GM10266 (cell line): Measurements from ENCODE around the gene SMAGP.
"Not testable (repeated sequence)": the region's sequence is repeated elsewhere in the genome, so short reads cannot be mapped to it uniquely, and the experiment has no call there.

Source experiments
- DNase-seq: peaks from one replicate; pipeline ENCODE4 v3.0.0; 2012; ENCODE audit errors: extremely low spot score
- CTCF ChIP-seq: IDR thresholded peaks from 2 replicates; pipeline ENCODE4 v1.5.1; 2012; ENCODE audit warnings: mild to moderate bottlenecking, low read depth; ENCODE audit not compliant: control insufficient read depth, insufficient read depth; ENCODE audit errors: missing control alignments

SMAGP gene, protein sequence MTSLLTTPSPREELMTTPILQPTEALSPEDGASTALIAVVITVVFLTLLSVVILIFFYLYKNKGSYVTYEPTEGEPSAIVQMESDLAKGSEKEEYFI

DNA sequence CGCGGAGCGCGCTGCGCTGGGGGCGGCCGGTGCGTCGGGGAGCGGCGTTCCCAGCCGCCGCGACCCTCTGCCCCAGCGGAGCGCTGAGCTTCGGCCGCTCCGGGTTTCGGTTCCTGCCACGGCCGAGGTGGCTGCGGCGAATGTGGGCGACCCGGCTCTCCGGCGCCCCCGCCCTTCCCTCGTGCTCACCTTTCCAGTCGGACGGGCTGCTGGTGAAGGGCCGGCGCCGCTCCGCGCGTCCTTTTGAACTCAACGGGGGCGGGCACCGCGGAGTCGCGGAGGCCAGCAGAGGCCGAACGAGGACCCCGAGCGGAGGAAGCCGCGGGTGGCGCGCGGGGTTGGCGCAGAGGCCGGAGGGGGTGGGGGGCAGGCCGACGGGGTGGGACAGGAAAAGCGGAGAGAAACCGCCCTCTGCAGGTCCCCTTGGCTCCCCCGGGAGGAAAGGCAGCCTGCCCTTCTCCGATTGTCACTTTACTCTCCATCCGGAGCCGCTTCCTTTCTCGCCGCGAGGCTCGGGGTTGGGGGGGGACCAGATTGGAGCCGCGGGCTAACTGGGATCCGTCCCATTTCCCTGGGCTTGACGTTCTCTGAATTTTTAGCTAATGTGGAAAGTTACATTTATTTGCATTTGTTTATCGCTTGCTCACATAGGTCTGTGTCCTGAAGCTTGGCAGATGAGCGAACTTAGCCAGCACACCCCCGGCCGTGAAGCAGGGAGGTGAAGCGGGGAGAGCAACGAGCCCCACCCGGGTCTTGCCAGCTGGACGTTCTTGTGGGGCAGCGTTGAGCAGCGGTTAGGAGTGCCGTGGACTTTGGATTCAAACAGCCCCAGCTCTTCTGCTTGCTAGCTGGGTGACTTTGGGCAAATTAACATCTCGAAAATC is at the start of gene SMAGP:
SMAGP (minus strand) TSS at position 349 of the 884 bp plus-strand sequence. CDS start 1,137 bp downstream, outside the sequence.
- DNase-seq, result peak; percentile 82
- TF ChIP-seq CTCF, result peak; percentile 20

GRCh38 chr12:51318846-51319599 is 48.8 kb upstream of the SMAGP start:
- no peak for DNase-seq

GRCh38 chr12:51318057-51318806 is 48.0 kb upstream of the SMAGP start:
- not testable (repeated sequence) for DNase-seq

More at GRCh38 chr12:51318846-51319599, 48.8 kb upstream of the SMAGP start:
- no peak for TF ChIP-seq CTCF

DNA sequence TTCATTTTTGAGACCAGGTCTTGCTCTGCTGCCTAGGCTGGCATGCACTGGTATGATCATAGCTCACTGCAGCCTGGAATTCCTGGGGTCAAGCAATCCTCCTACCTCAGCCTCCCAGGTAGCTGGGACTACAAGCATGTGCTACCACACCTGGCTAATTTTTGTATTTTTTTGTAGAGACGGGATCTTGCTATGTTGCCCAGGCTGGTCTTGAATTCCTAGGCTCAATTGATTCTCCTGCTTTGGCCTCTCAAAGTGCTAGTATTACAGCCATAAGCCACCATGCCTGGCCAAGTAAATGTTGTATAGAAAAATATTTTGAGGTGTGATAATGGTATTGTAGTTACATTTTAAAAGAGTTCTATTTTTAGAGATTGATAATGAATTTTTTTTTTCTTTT is 41.2 kb upstream of the SMAGP start:
- DNase-seq, result no peak
- TF ChIP-seq CTCF, result no peak

DNA sequence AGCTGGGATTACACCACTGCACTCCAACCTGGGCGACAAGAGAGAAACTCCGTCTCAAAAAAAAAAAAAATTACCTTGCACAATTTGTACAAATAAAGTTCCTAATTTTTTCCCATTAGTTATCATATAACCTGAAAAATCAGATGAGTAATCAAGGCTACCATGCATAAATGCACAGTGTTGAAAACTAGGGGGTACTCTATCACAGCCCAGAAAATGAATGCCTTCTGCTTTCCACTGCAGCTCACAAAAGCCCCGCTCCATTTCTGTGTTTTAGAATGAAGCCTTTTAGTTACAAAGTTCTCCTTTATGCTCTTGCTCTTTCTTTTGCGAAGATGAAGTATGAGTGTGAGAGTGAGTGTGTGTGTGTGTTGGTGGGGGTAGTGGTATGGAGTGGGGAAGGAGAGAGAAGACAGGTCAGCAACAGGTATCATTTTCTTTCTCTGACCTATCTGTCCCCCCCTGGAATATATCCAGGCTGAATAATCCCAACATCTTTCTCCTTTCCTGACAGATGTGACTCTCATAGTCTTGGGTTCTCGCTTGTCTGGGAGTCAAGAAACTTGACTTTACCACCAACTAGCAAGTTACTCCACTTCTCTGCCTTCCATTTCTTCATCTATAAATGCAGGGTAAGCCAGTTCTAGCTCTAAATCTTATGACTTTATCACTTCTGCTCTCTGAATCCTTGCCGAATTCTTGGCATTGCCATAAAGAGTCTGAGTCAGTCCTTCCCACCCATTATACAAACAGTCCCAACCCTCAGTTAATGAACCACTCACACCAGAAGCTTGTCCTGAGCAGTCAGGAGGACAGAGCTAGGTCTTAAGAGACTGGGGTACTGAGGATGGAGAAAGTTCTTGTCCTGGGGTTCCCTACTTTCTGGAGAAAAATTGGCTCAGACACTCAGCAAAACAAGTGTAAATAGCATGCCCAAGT is 37.7 kb upstream of the SMAGP start:
- no peak for DNase-seq

GRCh38 chr12:51306507-51306906 is 36.3 kb upstream of the SMAGP start:
- TF ChIP-seq CTCF, result no peak

More for the DNA sequence above, 37.7 kb upstream of the SMAGP start:
- no peak for TF ChIP-seq CTCF

DNA sequence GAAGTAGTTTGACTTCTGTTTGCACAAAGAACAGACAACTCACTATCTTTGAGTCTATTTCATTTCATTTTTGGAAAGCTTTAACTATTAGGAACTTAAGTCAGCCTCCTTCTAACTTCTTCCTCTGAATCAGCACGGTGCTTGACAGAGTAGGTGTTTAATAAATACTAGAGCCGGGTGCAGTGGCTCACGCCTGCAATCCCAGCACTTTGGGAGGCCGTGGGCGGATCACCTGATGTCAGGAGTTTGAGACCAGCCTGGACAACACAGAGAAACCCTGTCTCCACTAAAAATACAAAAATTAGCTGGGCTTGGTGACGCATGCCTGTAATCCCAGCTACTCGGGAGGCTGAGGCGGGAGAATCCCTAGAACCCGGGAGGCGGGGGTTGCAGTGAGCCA is 30.6 kb upstream of the SMAGP start:
- not testable (repeated sequence) for DNase-seq

More at GRCh38 chr12:51306507-51306906, 36.3 kb upstream of the SMAGP start:
- DNase-seq, result no peak
